ENCODE data around the gene ZNF474. TPM values are rescaled to one million over a fixed set of nuclear protein-coding genes. Genes with fewer than 3 reads are reported as not detected.

The ZNF474 gene
- total RNA-seq (2022) (0.25 and 0.56 TPM in 2 replicates), Bru-seq, nascent RNA (percentile 48 among the genes with signal in this experiment), BruChase-seq, experiment 1, labeled RNA remaining after a 6-hour chase (percentile 44 among the genes with signal in this experiment), BruChase-seq, experiment 2, labeled RNA remaining after a 2-hour chase (percentile 55 among the genes with signal in this experiment)
- long read RNA-seq, result 0 reads

- no peaks in the 10 kb centered on the region for H3K9me3 Mint-ChIP-seq (ENCODE audit: unreplicated experiment)
- no peaks in the 10 kb centered on the region for H3K36me3 Mint-ChIP-seq (ENCODE audit: insufficient read depth, unreplicated experiment)
- no TSS peak for BruUV-seq (replicated peaks)
- peaks cover 8% of the 10 kb centered on the region for H3K4me1 Mint-ChIP-seq (ENCODE audit: insufficient read depth, unreplicated experiment)
- peak; percentile 92 for DNase-seq (ENCODE audit: unreplicated experiment)
- peak within 1 kb of the TSS; percentile 61 for H3K27ac Mint-ChIP-seq (ENCODE audit: low read depth, unreplicated experiment)
- H3K4me3 Mint-ChIP-seq (ENCODE audit: unreplicated experiment), result no peak within 1 kb of the TSS
- ChIA-PET POLR2A (interaction anchor here (0.6 to 1.6 kb wide), 5 partner anchors 15 to 704 kb away, joined by 3 to 10 read pairs (median 3); no protein-coding TSS in a partner anchor), CTCF (interaction anchor here (0.5 to 4.5 kb wide), 7 partner anchors 16 to 1660 kb away, joined by 3 to 55 read pairs (median 4); no protein-coding TSS in a partner anchor)
- intact Hi-C loops (cut with micrococcal nuclease), result loop anchor here (2.0 kb wide), 1 partner anchor 27 kb away; no protein-coding TSS in a partner anchor
- no peak for TF ChIP-seq CTCF (IDR thresholded peaks at IDR 0.05; ENCODE audit: unreplicated experiment)
- no peaks in the 10 kb centered on the region for H3K27me3 Mint-ChIP-seq (ENCODE audit: insufficient read depth, unreplicated experiment)
These were observed at the start of gene ZNF474 for GRCh38 chr5:122129306-122129705. ZNF474 (plus strand) TSS chr5:122129546; CDS start chr5:122151991, 22,445 bp downstream.

GRCh38 chr5:122081541-122081940 lies 47.8 kb upstream of the ZNF474 start:
- no peak for DNase-seq (ENCODE audit: unreplicated experiment)
- Mint-ChIP-seq H3K4me3 (ENCODE audit: unreplicated experiment) (no peak overlapping the region), H3K27me3 (ENCODE audit: insufficient read depth, unreplicated experiment) (no peaks in the 10 kb centered on the region), H3K36me3 (ENCODE audit: insufficient read depth, unreplicated experiment) (no peaks in the 10 kb centered on the region), H3K4me1 (ENCODE audit: insufficient read depth, unreplicated experiment) (peaks cover 17% of the 10 kb centered on the region), H3K9me3 (ENCODE audit: unreplicated experiment) (no peaks in the 10 kb centered on the region), H3K27ac (ENCODE audit: low read depth, unreplicated experiment) (no peak overlapping the region)
- BruUV-seq (replicated peaks), result no TSS peak
- TF ChIP-seq CTCF (IDR thresholded peaks at IDR 0.05; ENCODE audit: unreplicated experiment), result no peak
- ChIA-PET POLR2A (no interaction called here), CTCF (interaction anchor here (0.6 to 2.4 kb wide), 8 partner anchors 11 to 114 kb away, joined by 3 to 10 read pairs (median 5); no protein-coding TSS in a partner anchor)
- intact Hi-C loops (cut with micrococcal nuclease), result no loop called here

- POLR2A ChIA-PET, result no interaction called here
- H3K36me3 Mint-ChIP-seq (ENCODE audit: insufficient read depth, unreplicated experiment), result no peaks in the 10 kb centered on the region
- H3K4me1 Mint-ChIP-seq (ENCODE audit: insufficient read depth, unreplicated experiment), result peaks cover 7% of the 10 kb centered on the region
- no peak overlapping the region for H3K27ac Mint-ChIP-seq (ENCODE audit: low read depth, unreplicated experiment)
- no peak overlapping the region for H3K4me3 Mint-ChIP-seq (ENCODE audit: unreplicated experiment)
- no peaks in the 10 kb centered on the region for H3K27me3 Mint-ChIP-seq (ENCODE audit: insufficient read depth, unreplicated experiment)
- TF ChIP-seq CTCF (IDR thresholded peaks at IDR 0.05; ENCODE audit: unreplicated experiment), result no peak
- no TSS peak for BruUV-seq (replicated peaks)
- intact Hi-C loops (cut with micrococcal nuclease), result no loop called here
- no peaks in the 10 kb centered on the region for H3K9me3 Mint-ChIP-seq (ENCODE audit: unreplicated experiment)
- DNase-seq (ENCODE audit: unreplicated experiment), result no peak
- CTCF ChIA-PET, result interaction anchor here (0.7 to 2.5 kb wide), 5 partner anchors 9 to 73 kb away, joined by 3 to 8 read pairs (median 5); no protein-coding TSS in a partner anchor
These were observed 45.8 kb upstream of the ZNF474 start for GRCh38 chr5:122083535-122083934.

- no peak for TF ChIP-seq CTCF (IDR thresholded peaks at IDR 0.05; ENCODE audit: unreplicated experiment)
- ChIA-PET POLR2A (interaction anchor here (1.0 kb wide), 1 partner anchor 52 kb away, joined by 3 read pairs; no protein-coding TSS in a partner anchor), CTCF (interaction anchor here (0.6 to 2.5 kb wide), 7 partner anchors 9 to 506 kb away, joined by 3 to 9 read pairs (median 7); no protein-coding TSS in a partner anchor)
- Mint-ChIP-seq H3K27me3 (ENCODE audit: insufficient read depth, unreplicated experiment) (no peaks in the 10 kb centered on the region), H3K27ac (ENCODE audit: low read depth, unreplicated experiment) (no peak overlapping the region), H3K4me1 (ENCODE audit: insufficient read depth, unreplicated experiment) (no peaks in the 10 kb centered on the region), H3K9me3 (ENCODE audit: unreplicated experiment) (no peaks in the 10 kb centered on the region), H3K36me3 (ENCODE audit: insufficient read depth, unreplicated experiment) (no peaks in the 10 kb centered on the region), H3K4me3 (ENCODE audit: unreplicated experiment) (no peak overlapping the region)
- no TSS peak for BruUV-seq (replicated peaks)
- intact Hi-C loops (cut with micrococcal nuclease), result no loop called here
- no peak for DNase-seq (ENCODE audit: unreplicated experiment)
These were observed 44.3 kb upstream of the ZNF474 start for GRCh38 chr5:122085041-122085440.
